Central memory CD4-positive, alpha-beta T cell (primary cell): Measurements from ENCODE around the gene HEYL.

Experiments used
- DNase-seq: peaks from one replicate; pipeline ENCODE4 v3.0.0; 2022
- total RNA-seq, 3 experiments: gene quantifications; one replicate each; lab custom pipeline; 2026; lab: John Stamatoyannopoulos, UW

Gene HEYL
- 0 to 0.14 (median 0.05) reads per million in 3 experiments for total RNA-seq

DNA sequence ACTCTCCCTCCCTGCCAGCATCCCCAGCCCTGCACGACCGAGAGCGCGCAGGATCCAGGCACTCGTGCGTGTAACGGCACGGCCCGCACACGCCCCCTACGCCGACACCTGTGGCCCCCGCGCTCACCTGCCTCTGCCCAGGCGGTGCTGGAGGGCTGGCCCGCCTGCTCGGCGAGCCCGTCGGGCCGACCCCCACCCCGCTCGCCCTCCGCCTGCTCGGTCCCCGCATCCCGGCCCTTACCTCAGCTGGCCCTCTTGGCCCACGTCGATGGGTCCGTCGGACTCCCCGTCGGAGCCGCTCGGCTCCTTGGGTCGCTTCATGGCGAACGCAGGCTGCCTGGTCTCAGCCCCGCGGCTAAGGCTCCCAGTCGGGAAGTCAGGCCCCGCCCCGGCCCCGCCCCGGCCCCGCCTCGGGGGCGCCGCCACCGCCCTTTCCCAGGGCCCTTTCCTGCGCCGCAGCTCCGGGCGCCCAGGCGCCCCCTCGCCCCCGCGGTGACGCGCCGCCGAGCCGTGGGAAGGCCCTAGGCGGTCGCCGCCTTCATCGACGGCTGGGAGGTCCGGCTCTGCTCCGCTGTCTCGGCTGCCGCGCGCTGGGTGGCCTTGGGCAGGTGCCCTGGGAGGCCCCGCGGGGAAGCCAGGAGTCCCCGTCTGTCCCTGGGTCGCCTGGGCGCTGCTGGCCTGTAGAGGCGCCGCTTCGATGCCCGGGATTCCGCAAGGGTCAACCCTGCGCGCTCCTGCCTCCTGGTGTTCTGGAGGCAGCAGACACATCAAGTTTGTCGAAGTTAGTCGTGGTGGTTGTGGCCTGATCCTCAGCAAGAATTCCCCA, at the start of gene HEYL:
TSS of gene HEYL (minus strand) at position 339 of the 826 bp plus-strand sequence. CDS start at position 321, 18 bp downstream.
- peak; percentile 34 for DNase-seq

GRCh38 chr1:39689214-39689613, 49.8 kb upstream of the HEYL start:
- no peak for DNase-seq

DNA sequence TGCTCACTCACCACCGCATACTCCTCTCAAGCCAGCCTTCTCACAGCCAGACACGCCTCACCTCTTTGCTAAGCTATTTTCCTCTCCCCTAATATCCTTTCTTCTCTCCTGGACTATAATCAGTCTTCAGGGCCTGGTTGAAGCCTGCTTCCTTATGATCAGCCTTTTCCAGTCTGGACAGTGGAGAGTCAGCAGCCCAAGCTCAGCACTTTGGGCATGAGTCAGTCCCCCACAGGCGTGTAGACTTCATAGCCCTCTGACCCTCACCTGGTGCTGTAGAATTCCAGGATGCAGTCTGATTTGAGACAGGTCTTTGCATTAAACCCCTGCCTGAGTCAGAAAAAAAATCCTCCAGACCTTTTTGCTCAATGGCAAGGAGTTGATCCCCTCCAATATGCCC, 49.3 kb upstream of the HEYL start:
- no peak for DNase-seq

- DNase-seq, result no peak
Observed at GRCh38 chr1:39687243-39687642, 47.8 kb upstream of the HEYL start.

GRCh38 chr1:39685071-39685470, 45.6 kb upstream of the HEYL start:
- DNase-seq, result no peak

DNA sequence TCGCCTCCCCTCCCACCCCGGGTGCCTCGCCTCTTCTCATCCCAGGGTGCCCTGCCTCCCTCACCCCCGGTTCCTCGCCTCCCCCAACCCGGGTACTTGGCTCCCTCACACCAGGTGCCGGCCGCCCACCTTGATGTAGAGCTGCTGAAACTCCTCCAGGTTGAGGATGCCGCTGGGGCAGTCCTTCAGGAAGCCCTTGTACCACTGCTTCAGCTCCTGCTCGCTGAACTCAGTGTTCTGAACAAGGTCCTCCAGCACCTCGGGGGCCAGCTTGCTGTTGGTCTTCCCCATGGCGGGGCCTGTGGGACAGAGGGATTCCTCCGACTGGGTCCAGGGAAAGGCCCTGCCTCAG, 44.8 kb upstream of the HEYL start:
- no peak for DNase-seq

GRCh38 chr1:39683591-39684312, 44.3 kb upstream of the HEYL start:
- DNase-seq, result peak; percentile 42

DNA sequence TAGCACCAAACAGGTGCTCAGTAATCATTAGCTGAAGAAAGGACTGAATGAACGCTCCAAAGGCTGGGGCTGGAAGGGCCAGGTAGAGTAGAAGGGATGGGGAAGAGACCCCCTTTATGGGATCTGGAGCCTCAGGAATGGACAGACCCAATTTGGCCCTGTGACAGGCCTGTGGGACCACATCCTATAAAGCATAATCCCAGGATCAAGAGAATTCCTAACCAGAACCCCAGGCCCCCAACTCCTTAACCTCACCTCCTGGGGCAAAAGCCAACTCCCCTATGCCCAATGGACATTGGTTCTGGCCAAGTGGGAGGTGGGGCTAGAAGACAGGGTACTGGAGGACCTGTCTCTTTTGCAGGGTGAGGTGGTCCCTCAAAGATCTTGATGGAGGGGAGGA, 42.6 kb upstream of the HEYL start:
- DNase-seq, result no peak

- no peak for DNase-seq
Observed at GRCh38 chr1:39681294-39681693, 41.9 kb upstream of the HEYL start.

DNA sequence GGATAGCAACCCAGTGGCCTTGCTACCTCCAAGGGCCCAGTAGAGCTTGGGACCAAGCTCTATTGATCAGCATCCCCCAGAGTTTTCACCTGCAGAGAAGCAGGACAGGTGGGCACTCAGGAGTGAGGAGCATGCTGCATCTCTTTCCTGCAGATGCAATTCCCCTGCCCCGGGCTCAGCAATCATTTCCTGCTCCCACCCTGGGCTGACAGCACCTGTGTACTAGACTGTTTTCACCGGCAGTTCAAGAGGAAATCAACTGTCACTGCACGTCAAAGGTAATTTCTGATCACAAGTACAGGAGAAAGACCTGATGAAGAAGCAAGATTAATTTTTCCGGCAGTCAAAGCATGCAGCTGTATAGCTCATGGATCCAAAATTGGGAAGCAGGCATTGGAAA, 41.3 kb upstream of the HEYL start:
- no peak for DNase-seq

- no peak for DNase-seq
Observed at GRCh38 chr1:39679821-39680220, 40.4 kb upstream of the HEYL start.

GRCh38 chr1:39678889-39679288, 39.4 kb upstream of the HEYL start:
- DNase-seq, result no peak

- DNase-seq, result no peak
Observed at GRCh38 chr1:39677645-39678044, 38.2 kb upstream of the HEYL start.

- no peak for DNase-seq
Observed at GRCh38 chr1:39676948-39677548, 37.6 kb upstream of the HEYL start.

DNA sequence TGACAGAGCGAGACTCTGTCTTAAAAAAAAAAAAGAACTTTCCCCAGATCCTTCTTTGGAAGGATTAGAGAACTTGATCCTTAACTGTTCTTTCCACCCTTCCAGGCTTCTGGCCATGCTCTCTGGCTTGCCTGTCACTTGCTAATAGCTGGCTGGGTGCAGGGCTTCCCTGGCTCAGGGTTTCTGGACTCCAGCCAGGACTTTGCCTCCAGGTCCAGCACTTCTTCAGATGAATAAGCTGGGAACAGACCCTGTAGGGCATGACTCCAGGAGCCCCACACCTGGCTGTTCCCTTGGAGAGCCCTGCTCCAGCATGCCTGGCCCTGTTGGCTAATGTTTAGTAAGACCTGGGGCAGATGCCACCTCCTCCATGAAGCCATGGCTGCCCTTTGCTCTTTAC, 35.8 kb upstream of the HEYL start:
- no peak for DNase-seq

DNA sequence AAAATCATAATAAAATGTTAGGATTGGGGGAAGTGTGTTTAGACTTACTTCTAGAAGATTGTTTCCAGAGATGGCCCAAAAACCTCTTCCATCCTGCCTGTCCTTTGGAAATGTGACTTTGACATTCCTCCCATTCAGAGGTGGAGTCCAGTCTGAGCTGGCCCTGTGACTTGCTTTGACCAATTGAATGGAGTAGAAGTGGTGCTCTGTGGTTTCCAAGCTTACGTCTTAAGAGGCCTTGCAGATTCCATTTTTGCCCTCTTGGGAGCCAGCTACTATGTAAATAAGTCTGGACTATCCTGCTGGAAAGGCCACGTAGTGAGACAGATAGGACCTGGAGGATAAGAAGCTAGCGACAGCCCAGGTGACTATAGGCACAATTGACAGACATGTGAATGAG, 33.8 kb upstream of the HEYL start:
- no peak for DNase-seq

DNA sequence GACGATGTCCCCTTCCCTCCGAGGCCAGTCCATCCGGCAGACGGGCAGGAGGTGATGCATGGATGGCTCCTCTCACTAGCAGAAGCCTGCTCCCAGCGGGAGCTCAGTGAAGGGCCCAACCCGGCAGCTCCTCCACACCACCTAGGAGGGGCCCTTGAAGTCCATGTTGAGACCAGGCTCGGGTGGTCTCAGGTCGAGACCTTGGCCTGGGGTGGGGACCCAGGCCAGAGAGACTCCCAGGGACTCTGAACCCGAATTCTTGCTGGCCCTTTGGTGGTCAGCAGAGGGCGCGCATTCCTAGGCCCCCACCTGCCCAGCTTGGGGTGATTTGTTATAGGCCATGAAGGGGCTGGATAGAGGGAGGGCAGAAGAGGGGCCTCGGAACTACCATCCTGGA, 33.1 kb upstream of the HEYL start:
- DNase-seq, result no peak

DNA sequence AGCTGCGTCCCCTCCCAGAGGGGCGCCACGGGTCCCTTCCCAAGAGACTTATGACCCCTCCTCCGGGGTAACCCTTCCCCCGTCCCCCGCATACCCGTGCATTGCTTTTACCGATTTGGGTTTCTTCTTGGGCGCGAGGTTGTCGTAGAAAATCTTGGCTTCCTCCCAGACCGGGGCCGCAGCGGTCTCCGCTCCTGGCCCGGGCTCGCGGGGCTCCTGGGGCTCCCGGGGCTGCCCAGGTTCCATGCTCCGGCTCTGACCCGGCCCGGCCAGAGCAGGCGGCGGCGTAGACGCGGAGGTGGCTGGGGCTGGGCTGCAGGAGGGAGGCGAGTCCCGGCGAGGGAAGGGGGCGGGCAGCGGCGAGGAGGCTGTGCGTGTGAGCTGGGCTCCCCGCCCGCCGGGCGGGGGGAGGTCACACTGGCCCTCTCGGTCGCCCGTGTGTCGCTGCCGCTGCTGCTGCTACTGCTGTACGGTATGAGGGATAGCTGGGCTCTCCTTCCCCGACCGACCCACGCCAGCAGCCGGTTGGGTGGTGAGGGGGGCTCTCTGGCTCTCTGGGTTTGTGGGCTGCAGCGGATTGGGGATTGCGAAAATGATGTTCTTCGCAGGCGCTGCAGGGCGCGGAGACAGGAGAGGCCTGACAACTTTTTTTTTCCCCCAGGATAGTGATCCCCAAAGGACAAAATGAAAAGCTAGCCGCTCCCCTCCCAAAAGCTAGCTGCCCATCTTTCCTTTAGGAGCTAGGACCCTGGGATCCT, 32.5 kb upstream of the HEYL start, which contains the start of gene NT5C1A:
TSS of gene NT5C1A (minus strand) at position 315 of the 758 bp plus-strand sequence. CDS start at position 246, 69 bp downstream.
- no peak for DNase-seq

DNA sequence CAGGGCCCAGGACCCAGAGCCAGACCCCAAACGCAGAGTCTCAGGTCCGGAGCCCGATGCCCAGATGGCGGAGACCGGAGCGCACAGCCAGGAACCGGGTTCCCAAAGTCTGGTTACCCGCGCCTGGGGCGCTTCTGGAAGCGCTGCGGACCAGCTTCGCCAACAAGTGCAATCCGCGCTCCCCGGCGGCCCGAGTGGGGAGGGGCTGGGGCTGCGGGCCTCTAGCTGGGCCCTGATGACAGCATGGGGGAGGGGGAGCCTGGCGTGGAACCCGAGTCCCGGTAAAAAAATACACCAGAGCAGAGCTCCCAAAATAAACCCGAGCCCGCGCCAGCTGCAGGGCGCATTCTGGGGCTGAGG, 32.0 kb upstream of the HEYL start:
- DNase-seq, result no peak

- DNase-seq, result no peak
Observed at GRCh38 chr1:39670689-39671088, 31.2 kb upstream of the HEYL start.

GRCh38 chr1:39668894-39669293, 29.5 kb upstream of the HEYL start:
- no peak for DNase-seq

DNA sequence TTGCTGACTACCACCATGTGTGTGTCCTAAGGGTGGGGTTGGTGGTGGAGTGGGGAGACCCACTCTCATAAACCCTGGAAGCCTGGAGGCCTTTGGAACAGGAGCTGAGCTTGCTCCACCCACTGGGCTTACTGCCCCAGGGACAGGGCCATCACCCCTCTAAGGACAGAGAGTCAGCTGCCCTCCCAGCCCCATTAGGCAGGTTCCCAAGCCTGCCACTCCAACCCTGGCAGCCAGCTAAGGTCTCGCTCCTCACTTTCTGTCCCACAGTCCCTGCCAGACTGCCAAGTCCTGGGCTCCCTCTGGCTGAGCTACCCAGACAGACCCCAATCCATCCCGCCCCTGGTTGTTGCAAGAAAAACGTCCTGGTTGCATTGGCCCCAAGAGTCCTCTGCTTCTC, 28.7 kb upstream of the HEYL start:
- DNase-seq, result no peak

GRCh38 chr1:39666772-39667171, 27.3 kb upstream of the HEYL start:
- DNase-seq, result no peak
